DMS53 treated with DMSO at 0.1 percent for 48 hours (cell line): ENCODE results near the gene OR4Q3.
"Not testable (repeated sequence)": the region's sequence is repeated elsewhere in the genome, so short reads cannot be mapped to it uniquely, and the experiment has no call there.

ENCODE experiments used
- DNase-seq: peaks from one replicate; lab custom pipeline; 2025; ENCODE audit not compliant: unreplicated experiment; lab: John Stamatoyannopoulos, UW

Gene OR4Q3

DNA sequence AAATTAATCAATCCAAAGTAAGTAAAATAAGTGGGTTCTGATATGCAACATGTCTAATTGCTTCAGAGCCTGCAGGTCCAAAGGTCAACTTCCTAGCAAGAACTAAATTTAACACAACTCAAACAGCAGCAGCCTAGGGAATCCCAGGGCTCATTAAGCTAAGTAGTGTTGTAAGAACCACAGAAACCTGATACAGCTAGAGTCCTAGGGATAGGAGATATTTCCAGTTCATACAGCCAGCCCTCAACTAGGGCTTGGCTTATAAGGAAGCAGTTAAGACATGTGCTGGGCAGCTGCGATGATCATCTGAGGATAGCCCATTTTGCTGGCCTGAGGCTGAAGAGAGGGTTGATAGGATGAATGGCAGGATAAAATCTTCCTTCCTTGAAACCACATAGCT is at the start of gene OR4Q3:
TSS of gene OR4Q3 (plus strand) at position 316 of the 400 bp plus-strand sequence.
- no peak for DNase-seq

DNA sequence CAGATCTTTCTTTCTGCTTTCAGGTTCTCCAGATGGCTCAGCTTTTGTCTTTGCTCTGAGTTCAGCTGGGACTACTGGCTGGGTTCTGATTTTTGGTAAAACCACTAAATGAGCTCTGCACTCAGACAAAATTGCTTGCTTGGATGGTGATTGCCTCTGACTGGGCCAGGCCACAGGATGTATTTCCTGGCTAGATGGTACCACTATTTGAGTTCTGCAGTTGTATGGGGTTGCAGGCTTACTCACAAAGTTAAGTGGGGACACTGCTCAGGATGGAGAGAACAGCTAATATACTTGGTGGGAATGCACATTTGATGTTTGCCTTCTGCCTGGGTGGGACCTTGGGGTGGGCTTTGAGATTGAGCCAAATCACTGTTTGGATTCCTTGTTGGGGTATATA is 14.0 kb upstream of the OR4Q3 start:
- DNase-seq = no peak

- DNase-seq = no peak
These were observed 13.6 kb upstream of the OR4Q3 start for GRCh38 chr14:19729763-19730162.

DNA sequence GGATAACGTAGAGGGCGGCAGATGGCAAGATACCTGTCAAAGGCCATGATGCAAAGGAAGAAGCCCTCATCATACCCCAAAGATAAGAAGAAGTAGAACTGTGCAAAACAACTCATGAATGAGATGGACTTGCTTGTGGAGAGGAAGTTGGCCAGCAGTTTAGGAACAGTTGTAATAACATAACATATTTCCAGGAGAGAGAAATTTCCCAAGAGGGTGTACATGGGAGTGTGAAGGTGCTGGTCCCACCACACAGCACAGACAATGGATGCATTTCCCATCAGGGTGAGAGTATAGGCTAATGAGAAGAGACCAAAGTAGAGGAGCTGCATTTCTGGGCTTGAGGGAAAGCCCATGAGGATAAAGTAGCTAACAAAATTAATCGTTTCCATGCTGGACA is 9.5 kb upstream of the OR4Q3 start:
- DNase-seq = not testable (repeated sequence)

- not testable (repeated sequence) for DNase-seq
These were observed 8.9 kb downstream of the OR4Q3 start for GRCh38 chr14:19752316-19752715.

DNA sequence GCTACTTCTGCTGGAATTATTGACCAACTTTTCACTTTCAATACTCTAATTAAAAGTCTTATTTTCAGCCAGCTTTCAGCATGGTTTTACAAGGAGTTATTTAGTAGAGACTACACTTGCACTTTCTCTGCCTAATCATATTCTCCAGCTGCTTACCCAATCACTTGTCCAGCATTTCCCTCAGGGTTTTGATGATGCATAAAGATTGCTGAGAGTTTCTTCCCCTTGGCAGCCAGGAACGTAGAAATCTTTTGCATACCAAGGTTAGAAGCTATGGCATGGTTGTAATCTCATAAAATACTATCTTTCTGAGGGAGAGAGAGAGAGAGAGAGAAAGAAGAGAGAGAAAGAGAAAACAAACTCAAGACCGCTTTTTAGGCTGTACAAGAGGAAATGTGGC is 10.8 kb downstream of the OR4Q3 start:
- no peak for DNase-seq

- DNase-seq = not testable (repeated sequence)
These were observed 28.1 kb downstream of the OR4Q3 start for GRCh38 chr14:19771491-19771890.

GRCh38 chr14:19771895-19772430 is 28.6 kb downstream of the OR4Q3 start:
- DNase-seq = no peak

DNA sequence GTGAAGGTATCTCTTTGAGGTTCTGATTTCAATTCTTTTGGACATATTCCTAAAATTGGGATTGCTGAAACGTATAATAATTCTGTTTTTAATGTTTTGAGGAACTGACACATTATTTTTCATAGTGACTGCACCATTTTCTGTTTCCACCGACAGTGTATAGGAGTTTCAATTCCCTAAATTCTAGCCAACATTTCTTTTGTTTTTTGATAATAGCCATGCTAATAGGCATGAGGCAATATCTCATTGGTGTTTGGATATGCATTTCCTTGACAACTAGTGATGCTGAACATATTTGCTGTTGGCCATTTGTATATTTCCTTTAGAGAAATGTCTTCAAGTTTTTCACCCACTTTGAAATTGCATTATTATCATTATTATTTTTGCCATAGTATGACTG is 29.1 kb downstream of the OR4Q3 start:
- not testable (repeated sequence) for DNase-seq

DNA sequence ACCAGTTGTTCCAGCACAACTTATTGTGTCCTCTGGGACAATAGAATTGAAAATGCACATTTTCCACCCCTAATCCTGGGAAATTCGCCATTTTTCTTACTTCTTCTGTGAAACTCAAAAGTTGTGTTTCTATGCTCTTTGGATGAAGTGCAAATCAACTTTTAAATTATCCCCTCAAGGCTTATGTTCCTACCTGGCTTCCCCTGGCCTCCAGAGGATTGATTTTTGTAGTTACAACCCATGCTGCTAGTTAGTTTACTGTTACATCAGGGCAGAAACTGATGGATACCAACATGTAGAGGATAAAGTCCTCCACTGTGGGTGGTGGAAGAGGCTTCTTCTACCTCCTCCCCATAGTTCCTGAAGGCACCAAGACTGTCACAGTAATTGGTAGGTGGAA is 29.8 kb downstream of the OR4Q3 start, which contains the start of gene OR4M1:
TSS of gene OR4M1 (plus strand) at position 301 of the 400 bp plus-strand sequence. CDS start 6,819 bp downstream, outside the sequence.
- not testable (repeated sequence) for DNase-seq

DNA sequence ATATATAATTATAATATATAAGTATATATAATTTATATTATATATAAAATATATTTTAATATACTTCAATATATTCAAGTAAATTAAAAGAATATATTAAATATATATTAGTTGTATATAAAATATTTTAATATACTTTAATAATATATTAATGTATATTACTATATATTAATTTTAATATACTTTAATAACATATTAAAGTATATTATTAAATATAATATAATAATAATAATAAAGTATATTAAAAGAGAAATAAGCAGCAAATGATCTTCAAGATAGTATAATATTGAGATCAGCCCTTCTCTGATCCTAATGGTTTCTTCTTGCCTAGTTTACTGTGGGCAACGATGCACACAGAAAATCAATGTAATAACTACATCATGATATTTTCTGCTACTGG is 32.2 kb downstream of the OR4Q3 start:
- DNase-seq = no peak

- DNase-seq = not testable (repeated sequence)
These were observed 42.5 kb downstream of the OR4Q3 start for GRCh38 chr14:19785848-19786247.

DNA sequence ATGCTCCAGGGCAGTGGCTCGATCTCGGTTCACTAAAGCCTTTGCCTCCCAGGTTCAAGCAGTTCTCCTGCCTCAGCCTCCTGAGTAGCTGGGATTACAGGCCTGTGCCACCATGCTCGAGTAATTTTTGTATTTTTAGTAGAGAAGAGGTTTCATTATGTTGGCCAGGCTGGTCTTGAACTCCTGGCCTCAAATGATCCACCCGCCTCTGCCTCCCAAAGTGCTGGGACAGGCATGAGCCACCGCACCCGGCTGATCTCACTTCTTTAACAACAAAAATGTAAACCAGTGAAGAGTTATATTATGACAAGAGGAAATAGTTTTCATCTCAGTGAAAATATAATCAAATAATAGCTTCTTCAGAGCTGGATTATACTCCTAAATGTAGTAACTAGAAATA is 43.9 kb downstream of the OR4Q3 start:
- DNase-seq = not testable (repeated sequence)

- not testable (repeated sequence) for DNase-seq
These were observed 44.8 kb downstream of the OR4Q3 start for GRCh38 chr14:19788150-19788549.

DNA sequence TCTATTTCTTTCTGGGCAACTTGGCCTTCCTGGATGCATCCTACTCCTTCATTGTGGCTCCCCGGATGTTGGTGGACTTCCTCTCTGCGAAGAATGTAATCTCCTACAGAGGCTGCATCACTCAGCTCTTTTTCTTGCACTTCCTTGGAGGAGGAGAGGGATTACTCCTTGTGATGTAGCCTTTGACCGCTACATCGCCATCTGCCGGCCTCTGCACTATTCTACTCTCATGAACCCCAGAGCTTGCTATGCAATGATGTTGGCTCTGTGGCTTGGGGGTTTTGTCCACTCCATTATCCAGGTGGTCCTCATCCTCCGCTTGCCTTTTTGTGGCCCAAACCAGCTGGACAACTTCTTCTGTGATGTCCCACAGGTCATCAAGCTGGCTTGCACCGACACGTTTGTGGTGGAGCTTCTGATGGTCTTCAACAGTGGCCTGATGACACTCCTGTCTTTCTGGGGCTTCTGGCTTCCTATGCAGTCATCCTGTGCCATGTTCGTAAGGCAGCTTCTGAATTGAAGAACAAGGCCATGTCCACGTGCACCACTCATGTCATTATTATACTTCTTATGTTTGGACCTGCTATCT is 53.2 kb downstream of the OR4Q3 start:
- not testable (repeated sequence) for DNase-seq
